Esophagus muscularis mucosa (tissue), 4 donors: ENCODE measurements around the gene PPARA. TPM values are rescaled to one million over a fixed set of nuclear protein-coding genes. Genes with fewer than 3 reads are reported as not detected.

Source experiments
- DNase-seq: peaks from one replicate; pipeline ENCODE4 v3.0.0-alpha.2; 2017; ENCODE audit errors: extremely low spot score
- H3K27ac ChIP-seq, 4 donors: fragments of 200-600 bp; sonication (generic); replicated peaks in 1 of 4; 1 replicate in 3 of 4; 2 replicates in 1 of 4; pipeline ENCODE4 v1.5.1; 2016 to 2019; ENCODE audit warnings: mild to moderate bottlenecking in 1 of 4
- H3K27me3 ChIP-seq, 4 donors: fragments of 200-600 bp; sonication (generic); one replicate each; pipeline versions ENCODE4 v1.5.1 to v1.6.0; 2016 to 2019
- H3K36me3 ChIP-seq, 4 donors: fragments of 200-600 bp; sonication (generic); one replicate each; pipeline ENCODE4 v1.5.1; 2016 to 2019
- H3K4me1 ChIP-seq, 4 donors: fragments of 200-600 bp; sonication (generic); one replicate each; pipeline ENCODE4 v1.5.1; 2016 to 2019
- H3K4me3 ChIP-seq, 4 donors: fragments of 200-600 bp; sonication (generic); 1 replicate in 2 of 4; 2 replicates in 2 of 4; pipeline ENCODE4 v1.5.1; 2016 to 2019; ENCODE audit warnings: mild to moderate bottlenecking in 4 of 4, moderate library complexity in 1 of 4
- H3K9me3 ChIP-seq, 4 donors: fragments of 200-600 bp; sonication (generic); 1 replicate in 3 of 4; 2 replicates in 1 of 4; pipeline ENCODE4 v1.5.1; 2016 to 2019
- EP300 ChIP-seq: sonication (generic); formaldehyde crosslinking; IDR thresholded peaks from one replicate; pipeline ENCODE4 v1.6.1; 2017; ENCODE audit warnings: antibody characterized with exemption
- POLR2A ChIP-seq: fragments of 450-650 bp; IDR thresholded peaks from one replicate; pipeline ENCODE4 v1.6.1; 2017; ENCODE audit warnings: antibody characterized with exemption, moderate library complexity, mild to moderate bottlenecking, low read depth
- POLR2AphosphoS5 ChIP-seq, 2 donors: sonication (generic); formaldehyde crosslinking; IDR thresholded peaks; one replicate each; pipeline ENCODE4 v1.6.1; 2017; ENCODE audit warnings: antibody characterized with exemption in 2 of 2
- WGBS: methylation state at CpG from one replicate; pipeline ENCODE4 v1.1.5; 2018; 5-methylcytosine and 5-hydroxymethylcytosine counted together
- intact Hi-C: fragments of 100-400 bp; cut with DNase I; formaldehyde crosslinking; loops from one replicate; pipeline ENCODE4 v1.15.1; 2023
- total RNA-seq, 4 donors: library from RNA; depleted of rRNA; stranded (reverse); fragments of >200 nt; gene quantifications; one replicate each; pipeline versions ENCODE4 v1.1.0 to v1.2.1, GENCODE V29; 2016
- TF ChIP-seq, protein P1 (sequence below), 3 experiments: fragments of 200-600 bp in 2 of 3; fragments of 450-650 bp in 1 of 3; sonication (generic) in 2 of 3; IDR thresholded peaks; one replicate each; pipeline ENCODE4 v1.5.1; 2017 to 2019; ENCODE audit warnings: antibody characterized with exemption in 3 of 3, mild to moderate bottlenecking in 2 of 3, moderate library complexity in 1 of 3

Gene PPARA
- total RNA-seq, 4 donors from 2014 or later = 17.0 to 50.9 (median 26.8) TPM

GRCh38 chr22:46110215-46110614, 40.1 kb upstream of the PPARA start:
- no peak for TF ChIP-seq POLR2A
- no peak for TF ChIP-seq EP300
- peak in 1 of 2 donors; percentile 5 for TF ChIP-seq POLR2AphosphoS5 (IDR thresholded peaks at IDR 0.05)
- TF ChIP-seq, protein P1, sequence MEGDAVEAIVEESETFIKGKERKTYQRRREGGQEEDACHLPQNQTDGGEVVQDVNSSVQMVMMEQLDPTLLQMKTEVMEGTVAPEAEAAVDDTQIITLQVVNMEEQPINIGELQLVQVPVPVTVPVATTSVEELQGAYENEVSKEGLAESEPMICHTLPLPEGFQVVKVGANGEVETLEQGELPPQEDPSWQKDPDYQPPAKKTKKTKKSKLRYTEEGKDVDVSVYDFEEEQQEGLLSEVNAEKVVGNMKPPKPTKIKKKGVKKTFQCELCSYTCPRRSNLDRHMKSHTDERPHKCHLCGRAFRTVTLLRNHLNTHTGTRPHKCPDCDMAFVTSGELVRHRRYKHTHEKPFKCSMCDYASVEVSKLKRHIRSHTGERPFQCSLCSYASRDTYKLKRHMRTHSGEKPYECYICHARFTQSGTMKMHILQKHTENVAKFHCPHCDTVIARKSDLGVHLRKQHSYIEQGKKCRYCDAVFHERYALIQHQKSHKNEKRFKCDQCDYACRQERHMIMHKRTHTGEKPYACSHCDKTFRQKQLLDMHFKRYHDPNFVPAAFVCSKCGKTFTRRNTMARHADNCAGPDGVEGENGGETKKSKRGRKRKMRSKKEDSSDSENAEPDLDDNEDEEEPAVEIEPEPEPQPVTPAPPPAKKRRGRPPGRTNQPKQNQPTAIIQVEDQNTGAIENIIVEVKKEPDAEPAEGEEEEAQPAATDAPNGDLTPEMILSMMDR (IDR thresholded peaks at IDR 0.05) = no peak
- Histone ChIP-seq H3K4me3 (no peak overlapping the region), H3K4me1 (peaks cover 96 to 100% (median 99%) of the 10 kb centered on the region in 4 donors), H3K27ac (peak overlapping the region; percentile 77 to 85 (median 81)), H3K27me3 (no peaks in the 10 kb centered on the region), H3K36me3 (peaks cover 17 to 82% (median 66%) of the 10 kb centered on the region in 4 donors), H3K9me3 (no peaks in the 10 kb centered on the region)
- no CpG with 5 or more reads among the region's 9 CpGs for WGBS
- no peak for DNase-seq
- intact Hi-C loops = no loop called here

DNA sequence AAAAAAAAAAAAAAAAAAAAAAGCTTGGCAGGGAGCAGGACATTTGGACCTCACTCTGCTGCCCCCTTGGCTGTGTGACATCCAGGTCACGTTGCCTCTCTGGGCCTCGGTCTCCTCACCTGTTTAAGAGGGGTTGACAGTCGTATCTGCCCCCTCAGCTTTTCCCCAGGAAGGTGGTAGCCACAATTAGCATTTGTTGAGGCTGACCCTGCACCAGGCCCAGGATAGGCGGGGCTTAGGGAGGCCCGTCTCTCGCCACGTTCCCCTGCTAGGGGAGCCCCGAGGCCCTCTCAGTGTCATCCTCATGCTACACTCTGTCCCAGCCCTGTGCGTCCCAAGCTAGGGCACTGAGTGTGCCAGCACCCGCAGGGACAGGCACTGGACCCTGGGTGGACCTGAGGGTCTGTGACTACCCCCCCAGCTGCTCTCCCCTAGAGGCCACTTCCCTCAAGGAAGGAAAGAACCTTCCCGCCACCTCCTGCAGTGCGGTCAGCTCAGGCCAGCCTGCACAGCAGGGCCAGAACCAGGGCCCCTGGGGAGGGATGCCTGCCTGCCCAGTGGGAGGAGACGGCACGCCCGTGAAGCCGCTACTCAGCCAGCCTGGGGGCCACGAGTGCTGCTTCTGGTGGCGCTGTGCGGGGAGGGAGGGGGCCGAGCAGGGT, 38.5 kb upstream of the PPARA start:
- DNase-seq = no peak
- Histone ChIP-seq H3K27ac (peak overlapping the region; percentile 79 to 85 (median 82)), H3K9me3 (no peaks in the 10 kb centered on the region), H3K27me3 (no peaks in the 10 kb centered on the region), H3K4me3 (no peak overlapping the region), H3K4me1 (peaks cover 95 to 100% (median 99%) of the 10 kb centered on the region in 4 donors), H3K36me3 (peaks cover 10 to 68% (median 57%) of the 10 kb centered on the region in 4 donors)
- intact Hi-C loops = no loop called here
- TF ChIP-seq EP300 (no peak), POLR2AphosphoS5 (IDR thresholded peaks at IDR 0.05) (no peak), POLR2A (no peak)
- 51% methylated on average over 11 of the region's 20 CpGs for WGBS

DNA sequence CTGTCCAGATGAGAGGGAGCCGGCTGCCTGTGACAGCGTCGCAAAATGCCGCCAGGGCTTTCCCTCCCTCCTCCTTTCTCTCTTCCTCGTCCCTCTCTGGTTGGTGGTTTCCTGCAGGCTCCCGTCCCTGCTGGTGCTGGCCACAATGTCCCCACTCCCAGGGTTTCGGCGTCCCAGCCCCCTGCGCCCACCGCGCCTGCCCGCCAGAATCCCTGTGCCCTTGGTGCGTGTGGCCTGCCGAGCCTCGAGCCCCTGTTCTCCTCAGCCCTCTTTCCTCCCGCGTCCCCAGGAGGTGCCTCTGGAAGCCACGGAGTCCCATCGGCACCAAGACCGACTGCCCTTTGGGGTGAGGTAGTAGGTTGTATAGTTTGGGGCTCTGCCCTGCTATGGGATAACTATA, 37.9 kb upstream of the PPARA start:
- no peak for TF ChIP-seq EP300
- no peak for TF ChIP-seq POLR2AphosphoS5 (IDR thresholded peaks at IDR 0.05)
- TF ChIP-seq POLR2A = no peak
- TF ChIP-seq, protein P1 (IDR thresholded peaks at IDR 0.05) = no peak
- 61% methylated on average over 20 of the region's 20 CpGs for WGBS
- DNase-seq = no peak
- Histone ChIP-seq H3K9me3 (no peaks in the 10 kb centered on the region), H3K4me1 (peaks cover 92 to 99% (median 97%) of the 10 kb centered on the region in 4 donors), H3K36me3 (peaks cover 10 to 64% (median 56%) of the 10 kb centered on the region in 4 donors), H3K4me3 (no peak overlapping the region), H3K27ac (peak overlapping the region; percentile 79 to 85 (median 82)), H3K27me3 (no peaks in the 10 kb centered on the region)
- intact Hi-C loops = no loop called here

DNA sequence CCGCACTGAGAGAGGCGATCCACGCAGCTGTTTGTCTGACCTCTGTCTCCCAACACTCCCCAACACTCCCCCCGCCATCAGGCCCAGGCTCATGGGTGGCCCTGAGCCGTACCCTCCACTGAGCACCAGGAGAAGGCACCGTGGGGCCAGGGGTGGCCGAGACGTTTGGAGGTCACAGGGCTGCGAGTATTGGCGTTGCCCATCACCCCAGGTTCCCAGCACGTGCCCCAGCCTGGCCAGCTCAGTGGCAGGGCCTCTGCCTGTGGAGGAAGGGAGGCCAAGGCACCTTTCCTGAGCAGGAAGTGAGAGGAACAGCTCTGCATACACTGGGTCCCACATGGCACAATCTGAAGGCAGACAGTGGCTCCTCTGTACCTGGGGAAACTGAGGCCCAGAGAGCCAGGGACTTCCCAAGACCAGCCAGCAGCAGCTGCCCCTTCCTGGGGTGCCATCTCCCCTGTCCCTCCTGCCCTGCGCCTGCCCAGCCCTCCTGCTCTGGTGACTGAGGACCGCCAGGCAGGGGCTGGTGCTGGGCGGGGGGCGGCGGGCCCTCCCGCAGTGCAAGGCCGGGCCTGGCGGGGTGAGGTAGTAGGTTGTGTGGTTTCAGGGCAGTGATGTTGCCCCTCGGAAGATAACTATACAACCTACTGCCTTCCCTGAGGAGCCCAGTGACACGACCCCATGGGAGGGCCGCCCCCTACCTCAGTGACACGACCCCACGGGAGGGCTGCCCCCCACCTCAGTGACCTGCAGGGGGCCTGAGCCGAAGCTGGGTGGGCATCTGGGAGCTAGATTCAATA, 37.0 kb upstream of the PPARA start:
- no peak for TF ChIP-seq EP300
- TF ChIP-seq POLR2AphosphoS5 (IDR thresholded peaks at IDR 0.05) = no peak
- no peak for TF ChIP-seq POLR2A
- TF ChIP-seq, protein P1 (IDR thresholded peaks at IDR 0.05) = no peak
- H3K36me3 ChIP-seq = peaks cover 10 to 58% (median 51%) of the 10 kb centered on the region in 4 donors
- DNase-seq = no peak
- H3K4me1 ChIP-seq = peaks cover 83 to 90% (median 88%) of the 10 kb centered on the region in 4 donors
- H3K27ac ChIP-seq = peak overlapping the region; percentile 79 to 85 (median 82)
- no peaks in the 10 kb centered on the region for H3K27me3 ChIP-seq
- intact Hi-C loops = no loop called here
- no peak overlapping the region for H3K4me3 ChIP-seq
- 75% methylated on average over 19 of the region's 25 CpGs for WGBS
- no peaks in the 10 kb centered on the region for H3K9me3 ChIP-seq
